Panc1 (cell line): ENCODE results near the gene NXF3. TPM values are rescaled to one million over a fixed set of nuclear protein-coding genes. Genes with fewer than 3 reads are reported as not detected.
"Not testable (repeated sequence)": the region's sequence is repeated elsewhere in the genome, so short reads cannot be mapped to it uniquely, and the experiment has no call there.

Experiments used
- ATAC-seq: fragments of 200-7000 bp; cut with Tn5 transposase; 2 replicates; pipeline ENCODE4 v1.9.1; 2020; ENCODE audit warnings: mild to moderate bottlenecking, moderate library complexity
- Bru-seq: library from RNA; stranded (reverse); fragments of 400-500 nt; gene quantifications from one replicate; lab custom pipeline; 2021; lab: Mats Ljungman, UMichigan
- BruChase-seq, 2 experiments: library from RNA; stranded (reverse); fragments of 400-500 nt; gene quantifications; one replicate each; lab custom pipeline; 2021; lab: Mats Ljungman, UMichigan
- BruUV-seq: library from RNA; stranded (reverse); fragments of 400-500 nt; replicated peaks from 2 replicates; lab custom pipeline; 2021; lab: Mats Ljungman, UMichigan
- CTCF ChIA-PET: fragments of 300-600 bp; sonication (Branson Sonifier 250); formaldehyde crosslinking; loops from one replicate; lab custom pipeline; 2022; ENCODE audit warnings: antibody characterized with exemption; lab: Charles Lee
- POLR2A ChIA-PET: fragments of 300-600 bp; sonication (Branson Sonifier 250); formaldehyde crosslinking; loops from one replicate; lab custom pipeline; 2022; ENCODE audit warnings: antibody characterized with exemption; lab: Charles Lee
- DNase-seq: peaks from one replicate; pipeline ENCODE4 v3.0.0-alpha.2; 2010; ENCODE audit warnings: low read depth, low spot score
- H3K27ac ChIP-seq: 2 replicates; pipeline ENCODE4 v1.5.1; 2011; ENCODE audit warnings: mild to moderate bottlenecking, low read length, inconsistent platforms
- H3K27me3 ChIP-seq: fragments of 200-500 bp; sonication (Bioruptor generic); 2 replicates; pipeline ENCODE4 v1.6.0; 2014; ENCODE audit warnings: low read length, inconsistent platforms; ENCODE audit not compliant: control insufficient read depth, insufficient read depth
- H3K36me3 ChIP-seq: fragments of 200-500 bp; sonication (Bioruptor generic); 2 replicates; pipeline ENCODE4 v1.5.1; 2014; ENCODE audit warnings: inconsistent platforms, mild to moderate bottlenecking, low read length, moderate library complexity; ENCODE audit not compliant: control insufficient read depth, insufficient read depth
- H3K4me1 ChIP-seq: 2 replicates; pipeline ENCODE4 v1.5.1; 2011; ENCODE audit warnings: inconsistent platforms, mild to moderate bottlenecking, low read length, moderate library complexity; ENCODE audit not compliant: control insufficient read depth, insufficient read depth
- H3K4me3 ChIP-seq, 2 experiments: 2 replicates each; pipeline ENCODE4 v1.5.1; 2011 to 2012; ENCODE audit warnings: low read depth in 2 of 2, low read length in 2 of 2, mild to moderate bottlenecking in 2 of 2, inconsistent platforms in 1 of 2, moderate library complexity in 1 of 2
- H3K9me3 ChIP-seq: fragments of 200-500 bp; sonication (Bioruptor generic); 2 replicates; pipeline ENCODE4 v1.5.1; 2014; ENCODE audit warnings: low read depth, mild to moderate bottlenecking, inconsistent platforms, low read length, moderate library complexity; ENCODE audit not compliant: control insufficient read depth, insufficient read depth
- CTCF ChIP-seq: fragments of 450-650 bp; IDR thresholded peaks from 2 replicates; pipeline ENCODE4 v1.5.1; 2017; ENCODE audit warnings: mild to moderate bottlenecking
- POLR2AphosphoS5 ChIP-seq: IDR thresholded peaks from 2 replicates; pipeline ENCODE4 v1.6.1; 2012; ENCODE audit warnings: mild to moderate bottlenecking, low read depth, low read length, moderate library complexity
- SIN3A ChIP-seq: IDR thresholded peaks from 2 replicates; pipeline ENCODE4 v1.6.1; 2012; ENCODE audit warnings: low read depth, mild to moderate bottlenecking, low read length, moderate library complexity, borderline replicate concordance; ENCODE audit not compliant: insufficient read depth
- TCF7L2 ChIP-seq: IDR thresholded peaks from 2 replicates; pipeline ENCODE4 v1.6.1; 2011; ENCODE audit warnings: mild to moderate bottlenecking, low read depth, low read length, inconsistent platforms
- in situ Hi-C: cut with HindIII; loops from 2 replicates; pipeline ENCODE4 v1.10.0; 2016; ENCODE audit warnings: low sequenced_read_pairs, low pct_unique_long_range_greater_than_20kb
- intact Hi-C: fragments of 100-400 bp; cut with micrococcal nuclease; formaldehyde crosslinking; loops from one replicate; pipeline ENCODE4 v1.10.0; 2022; ENCODE audit not compliant: unreplicated experiment
- long read RNA-seq: library from polyadenylated mRNA; unstranded; transcript quantifications from one replicate; pipeline ENCODE4 v2.0.0, GENCODE V29; 2021; ENCODE audit not compliant: unreplicated experiment
- polyA plus RNA-seq: library from polyadenylated mRNA; unstranded; fragments of >200 nt; gene quantifications from one replicate; pipeline ENCODE4 v1.2.1, GENCODE V29; 2012; ENCODE audit warnings: missing spikeins; ENCODE audit not compliant: insufficient read length
- total RNA-seq: library from RNA; stranded (reverse); gene quantifications from one replicate; pipeline ENCODE4 v1.2.1, GENCODE V29; 2021; ENCODE audit not compliant: unreplicated experiment
- TF ChIP-seq, protein P1 (sequence below), 2 experiments: IDR thresholded peaks; 2 replicates each; pipeline ENCODE4 v1.6.1; 2011 to 2012; ENCODE audit warnings: low read depth in 2 of 2, control low read depth in 1 of 2, low read length in 1 of 2, mild to moderate bottlenecking in 1 of 2, moderate library complexity in 1 of 2; ENCODE audit not compliant: insufficient read depth in 1 of 2

The NXF3 gene, protein sequence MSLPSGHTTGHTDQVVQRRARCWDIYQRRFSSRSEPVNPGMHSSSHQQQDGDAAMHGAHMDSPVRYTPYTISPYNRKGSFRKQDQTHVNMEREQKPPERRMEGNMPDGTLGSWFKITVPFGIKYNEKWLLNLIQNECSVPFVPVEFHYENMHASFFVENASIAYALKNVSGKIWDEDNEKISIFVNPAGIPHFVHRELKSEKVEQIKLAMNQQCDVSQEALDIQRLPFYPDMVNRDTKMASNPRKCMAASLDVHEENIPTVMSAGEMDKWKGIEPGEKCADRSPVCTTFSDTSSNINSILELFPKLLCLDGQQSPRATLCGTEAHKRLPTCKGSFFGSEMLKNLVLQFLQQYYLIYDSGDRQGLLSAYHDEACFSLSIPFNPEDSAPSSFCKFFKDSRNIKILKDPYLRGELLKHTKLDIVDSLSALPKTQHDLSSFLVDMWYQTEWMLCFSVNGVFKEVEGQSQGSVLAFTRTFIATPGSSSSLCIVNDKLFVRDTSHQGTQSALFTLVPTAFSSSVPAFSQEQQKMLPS
- total RNA-seq (0.26 TPM), Bru-seq, nascent RNA (percentile 5 among the genes with signal in this experiment), BruChase-seq, experiment 1, labeled RNA remaining after a 2-hour chase (percentile 9 among the genes with signal in this experiment), BruChase-seq, experiment 2, labeled RNA remaining after a 6-hour chase (percentile 6 among the genes with signal in this experiment)
- not detected for polyA plus RNA-seq
- long read RNA-seq, result 0 reads

GRCh38 chrX:103092942-103093341 is at the start of gene NXF3:
Gene NXF3 (minus strand): TSS chrX:103093143. CDS start chrX:103093023, 120 bp downstream.
- no peak within 1 kb of the TSS for H3K27ac ChIP-seq
- H3K4me3 ChIP-seq, result no peak within 1 kb of the TSS
- intact Hi-C loops (no loop called here), in situ Hi-C loops (no loop called here)
- TF ChIP-seq SIN3A (no peak), POLR2AphosphoS5 (no peak), CTCF (no peak), TCF7L2 (no peak)
- TF ChIP-seq, protein P1, sequence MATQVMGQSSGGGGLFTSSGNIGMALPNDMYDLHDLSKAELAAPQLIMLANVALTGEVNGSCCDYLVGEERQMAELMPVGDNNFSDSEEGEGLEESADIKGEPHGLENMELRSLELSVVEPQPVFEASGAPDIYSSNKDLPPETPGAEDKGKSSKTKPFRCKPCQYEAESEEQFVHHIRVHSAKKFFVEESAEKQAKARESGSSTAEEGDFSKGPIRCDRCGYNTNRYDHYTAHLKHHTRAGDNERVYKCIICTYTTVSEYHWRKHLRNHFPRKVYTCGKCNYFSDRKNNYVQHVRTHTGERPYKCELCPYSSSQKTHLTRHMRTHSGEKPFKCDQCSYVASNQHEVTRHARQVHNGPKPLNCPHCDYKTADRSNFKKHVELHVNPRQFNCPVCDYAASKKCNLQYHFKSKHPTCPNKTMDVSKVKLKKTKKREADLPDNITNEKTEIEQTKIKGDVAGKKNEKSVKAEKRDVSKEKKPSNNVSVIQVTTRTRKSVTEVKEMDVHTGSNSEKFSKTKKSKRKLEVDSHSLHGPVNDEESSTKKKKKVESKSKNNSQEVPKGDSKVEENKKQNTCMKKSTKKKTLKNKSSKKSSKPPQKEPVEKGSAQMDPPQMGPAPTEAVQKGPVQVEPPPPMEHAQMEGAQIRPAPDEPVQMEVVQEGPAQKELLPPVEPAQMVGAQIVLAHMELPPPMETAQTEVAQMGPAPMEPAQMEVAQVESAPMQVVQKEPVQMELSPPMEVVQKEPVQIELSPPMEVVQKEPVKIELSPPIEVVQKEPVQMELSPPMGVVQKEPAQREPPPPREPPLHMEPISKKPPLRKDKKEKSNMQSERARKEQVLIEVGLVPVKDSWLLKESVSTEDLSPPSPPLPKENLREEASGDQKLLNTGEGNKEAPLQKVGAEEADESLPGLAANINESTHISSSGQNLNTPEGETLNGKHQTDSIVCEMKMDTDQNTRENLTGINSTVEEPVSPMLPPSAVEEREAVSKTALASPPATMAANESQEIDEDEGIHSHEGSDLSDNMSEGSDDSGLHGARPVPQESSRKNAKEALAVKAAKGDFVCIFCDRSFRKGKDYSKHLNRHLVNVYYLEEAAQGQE (IDR thresholded peaks at IDR 0.05; ENCODE audit: insufficient read depth in 1 of 2, low read depth in 2 of 2, low read length in 1 of 2), result no peak
- no peak for ATAC-seq
- BruUV-seq, result no TSS peak
- H3K9me3 ChIP-seq, result no peaks in the 10 kb centered on the region
- no peaks in the 10 kb centered on the region for H3K27me3 ChIP-seq
- H3K36me3 ChIP-seq, result no peaks in the 10 kb centered on the region
- no peak for DNase-seq
- POLR2A ChIA-PET, result no interaction called here
- no peaks in the 10 kb centered on the region for H3K4me1 ChIP-seq
- CTCF ChIA-PET, result no interaction called here

DNA sequence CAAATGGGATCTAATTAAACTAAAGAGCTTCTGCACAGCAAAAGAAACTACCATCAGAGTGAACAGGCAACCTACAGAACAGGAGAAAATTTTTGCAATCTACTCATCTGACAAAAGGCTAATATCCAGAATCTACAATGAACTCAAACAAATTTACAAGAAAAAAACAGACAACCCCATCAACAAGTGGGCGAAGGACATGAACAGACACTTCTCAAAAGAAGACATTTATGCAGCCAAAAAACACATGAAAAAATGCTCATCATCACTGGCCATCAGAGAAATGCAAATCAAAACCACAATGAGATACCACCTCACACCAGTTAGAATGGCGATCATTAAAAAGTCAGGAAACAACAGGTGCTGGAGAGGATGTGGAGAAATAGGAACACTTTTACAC is 43.6 kb upstream of the NXF3 start:
- ATAC-seq, H3K27me3 ChIP-seq, in situ Hi-C loops, H3K4me3 ChIP-seq, H3K36me3 ChIP-seq, intact Hi-C loops, H3K9me3 ChIP-seq, BruUV-seq, POLR2A ChIA-PET, CTCF ChIA-PET, DNase-seq, H3K27ac ChIP-seq, H3K4me1 ChIP-seq: not testable (repeated sequence)
